ENCODE results near the gene GPR17. TPM values are rescaled to one million over a fixed set of nuclear protein-coding genes. Genes with fewer than 3 reads are reported as not detected.

GPR17 gene
- total RNA-seq, 1 experiment from 2014 or later, result 0.35 TPM

DNA sequence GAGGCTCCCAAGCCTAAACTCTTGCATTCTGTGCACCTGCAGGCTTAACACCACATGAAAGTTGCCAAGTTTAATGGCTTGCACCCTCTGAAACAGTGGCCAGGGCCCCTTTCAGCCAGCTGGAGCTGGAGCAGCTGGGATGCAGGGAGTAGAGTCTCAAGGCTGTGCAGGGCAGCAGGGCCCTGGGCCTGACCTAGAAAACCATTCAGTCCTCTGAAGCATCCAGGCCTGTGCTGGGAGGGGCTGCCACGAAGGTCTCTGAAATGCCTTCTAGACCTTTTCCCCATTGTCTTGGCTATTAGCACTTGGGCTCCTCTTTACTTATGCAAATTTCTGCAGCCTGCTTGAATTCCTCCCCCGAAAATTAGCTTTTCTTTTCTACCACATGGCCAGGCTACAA, 44.7 kb downstream of the GPR17 start:
- Histone ChIP-seq H3K23ac (ENCODE audit: insufficient read length, low read depth, low read length) (no peak overlapping the region), H3K56ac (ENCODE audit: insufficient read length, low read depth, low read length) (no peak overlapping the region), H3K4me1 (ENCODE audit: insufficient read depth, low read length) (no peaks in the 10 kb centered on the region), H3K9ac (ENCODE audit: extremely low read depth, insufficient read length, low read length) (no peak overlapping the region), H2BK20ac (ENCODE audit: low read depth, low read length, poor library complexity, severe bottlenecking) (no peak overlapping the region), H3K23me2 (ENCODE audit: insufficient read length, low read depth, low read length, poor library complexity, severe bottlenecking) (no peaks in the 10 kb centered on the region), H3K79me1 (ENCODE audit: insufficient read depth, low read depth, low read length, poor library complexity, severe bottlenecking) (no peaks in the 10 kb centered on the region), H2BK15ac (ENCODE audit: low read depth, low read length) (no peak overlapping the region), H3K27me3 (ENCODE audit: insufficient read depth, low read length) (no peaks in the 10 kb centered on the region), H4K5ac (ENCODE audit: insufficient read length, low read depth, low read length) (no peak overlapping the region), H4K20me1 (ENCODE audit: control insufficient read depth, insufficient read depth, insufficient read length) (no peaks in the 10 kb centered on the region), H3T11ph (ENCODE audit: low read length) (no peak overlapping the region), H4K91ac (ENCODE audit: insufficient read length, low read depth, low read length) (no peak overlapping the region), H3K4ac (ENCODE audit: low read depth, low read length) (no peak overlapping the region), H2AFZ (ENCODE audit: low read length) (no peak overlapping the region), H3K27ac (ENCODE audit: insufficient read length, low read depth, low read length) (no peak overlapping the region), H2BK5ac (ENCODE audit: insufficient read length, low read length) (no peak overlapping the region), H3K79me2 (ENCODE audit: insufficient read depth, low read length) (no peaks in the 10 kb centered on the region), H4K8ac (replicated peaks; ENCODE audit: insufficient read length, low read depth, low read length) (no peak overlapping the region), H2BK120ac (ENCODE audit: low read depth, low read length, poor library complexity, severe bottlenecking) (no peak overlapping the region), H3K9me3 (ENCODE audit: control insufficient read depth, low read depth, low read length) (peaks cover 14% of the 10 kb centered on the region), H3K4me2 (ENCODE audit: insufficient read depth, insufficient read length, low read length) (no peak overlapping the region), H2AK5ac (ENCODE audit: insufficient read length, low read length) (no peak overlapping the region), H3K14ac (ENCODE audit: insufficient read depth, low read length) (no peak overlapping the region), H2BK12ac (ENCODE audit: insufficient read length, low read depth, low read length) (no peak overlapping the region), H3K18ac (ENCODE audit: insufficient read length, low read depth, low read length) (no peak overlapping the region)
- TF ChIP-seq, protein P1, sequence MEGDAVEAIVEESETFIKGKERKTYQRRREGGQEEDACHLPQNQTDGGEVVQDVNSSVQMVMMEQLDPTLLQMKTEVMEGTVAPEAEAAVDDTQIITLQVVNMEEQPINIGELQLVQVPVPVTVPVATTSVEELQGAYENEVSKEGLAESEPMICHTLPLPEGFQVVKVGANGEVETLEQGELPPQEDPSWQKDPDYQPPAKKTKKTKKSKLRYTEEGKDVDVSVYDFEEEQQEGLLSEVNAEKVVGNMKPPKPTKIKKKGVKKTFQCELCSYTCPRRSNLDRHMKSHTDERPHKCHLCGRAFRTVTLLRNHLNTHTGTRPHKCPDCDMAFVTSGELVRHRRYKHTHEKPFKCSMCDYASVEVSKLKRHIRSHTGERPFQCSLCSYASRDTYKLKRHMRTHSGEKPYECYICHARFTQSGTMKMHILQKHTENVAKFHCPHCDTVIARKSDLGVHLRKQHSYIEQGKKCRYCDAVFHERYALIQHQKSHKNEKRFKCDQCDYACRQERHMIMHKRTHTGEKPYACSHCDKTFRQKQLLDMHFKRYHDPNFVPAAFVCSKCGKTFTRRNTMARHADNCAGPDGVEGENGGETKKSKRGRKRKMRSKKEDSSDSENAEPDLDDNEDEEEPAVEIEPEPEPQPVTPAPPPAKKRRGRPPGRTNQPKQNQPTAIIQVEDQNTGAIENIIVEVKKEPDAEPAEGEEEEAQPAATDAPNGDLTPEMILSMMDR (conservative IDR thresholded peaks at IDR 0.05), result no peak
- peaks cover 39 to 46% of the 10 kb centered on the region in 2 experiments for H3K9me3 Mint-ChIP-seq
- H3K4me3 Mint-ChIP-seq, result no peak overlapping the region
- H3K4me1 Mint-ChIP-seq, result 0 out of 4 replicates have a peak, but pooled peaks cover 0 to 2% of the 10 kb centered on the region in 2 experiments
- peaks cover 13 to 25% (median 15%) of the 10 kb centered on the region in 3 experiments for H3K36me3 Mint-ChIP-seq (ENCODE audit: insufficient read depth in 1 of 3, low read depth in 3 of 3)
- peaks cover 9% of the 10 kb centered on the region for H3K27me3 Mint-ChIP-seq (ENCODE audit: low read depth)
- no peak for DNase-seq
- no CpG with 5 or more reads among the region's 2 CpGs for WGBS (ENCODE audit: extremely low coverage, insufficient read length, low lambda C conversion rate)
- H3K27ac Mint-ChIP-seq, result no peak overlapping the region

All from H9 (cell line).